Measurements from ENCODE around the gene RTP5. TPM values are rescaled to one million over a fixed set of nuclear protein-coding genes. Genes with fewer than 3 reads are reported as not detected.

RTP5 gene
- total and polyA plus RNA-seq, 2 of the 8 experiments (the other 6 are each of a cell fraction or from before 2014, with no cell fraction given) = not detected

DNA sequence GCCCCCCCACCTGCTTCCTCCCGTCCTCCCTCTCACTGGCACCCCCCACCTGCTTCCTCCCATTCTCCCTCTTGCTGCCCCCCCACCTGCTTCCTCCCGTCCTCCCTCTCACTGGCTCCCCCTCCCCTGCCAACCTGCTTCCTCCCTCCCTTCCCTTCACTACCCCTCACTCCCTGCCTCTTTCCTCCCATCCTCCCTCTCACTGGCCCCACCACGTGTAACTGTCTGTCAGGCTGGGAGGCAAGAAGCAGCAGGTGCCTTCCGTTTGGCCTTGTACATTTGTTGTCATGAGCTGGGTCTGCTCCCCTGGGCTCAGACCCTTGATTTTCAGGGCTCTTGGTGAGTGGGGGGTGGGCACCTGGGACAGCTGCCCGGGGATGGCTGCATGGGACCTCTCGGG is 19.1 kb downstream of the RTP5 start:
- Histone ChIP-seq H2BK120ac (replicated peaks; ENCODE audit: low read depth, low read length) (no peak overlapping the region), H2BK5ac (ENCODE audit: low read depth, low read length) (no peak overlapping the region), H2BK12ac (ENCODE audit: low read depth, low read length) (no peak overlapping the region), H2AFZ (ENCODE audit: low read length) (no peak overlapping the region), H2BK20ac (ENCODE audit: low read length) (no peak overlapping the region), H3K9me3 (ENCODE audit: insufficient read depth in 2 of 2, low read depth in 1 of 2, low read length in 1 of 2) (peaks cover 0 to 4% of the 10 kb centered on the region in 2 experiments; a peak in 1 of 4 replicates), H3K23ac (ENCODE audit: insufficient read length) (no peak overlapping the region), H4K91ac (replicated peaks; ENCODE audit: insufficient read length, low read length) (no peak overlapping the region), H3K79me2 (ENCODE audit: control insufficient read depth in 1 of 2, insufficient read depth in 2 of 2, low read length in 2 of 2) (no peaks in the 10 kb centered on the region), H3K79me1 (ENCODE audit: low read depth, low read length) (no peaks in the 10 kb centered on the region), H3K56ac (replicated peaks; ENCODE audit: insufficient read length, low read depth, low read length) (no peak overlapping the region), H2BK15ac (ENCODE audit: low read length) (0 out of 2 replicates have a peak overlapping the region, but pooled peaks have one; percentile 29), H4K20me1 (replicated peaks in 1 of 2; ENCODE audit: control insufficient read depth in 1 of 2, insufficient read depth in 2 of 2, low read length in 2 of 2) (no peaks in the 10 kb centered on the region), H3K23me2 (ENCODE audit: low read depth, low read length) (no peaks in the 10 kb centered on the region), H4K8ac (ENCODE audit: extremely low read depth, insufficient read depth, low read length) (no peak overlapping the region), H2AK5ac (ENCODE audit: low read depth, low read length) (no peak overlapping the region), H3K4ac (replicated peaks; ENCODE audit: insufficient read length, low read depth, low read length) (no peak overlapping the region), H3K4me1 (replicated peaks in 1 of 4; ENCODE audit: control insufficient read depth in 3 of 4, insufficient read depth in 4 of 4, low read length in 3 of 4) (peaks cover 0 to 5% (median 2%) of the 10 kb centered on the region in 4 experiments; a peak in 5 of 7 replicates), H3K18ac (ENCODE audit: extremely low read depth, low read length) (no peak overlapping the region), H3K27ac (ENCODE audit: low read depth, low read length) (no peak overlapping the region), H3K4me3 (ENCODE audit: extremely low read depth in 1 of 4, insufficient read depth in 2 of 4, low read depth in 3 of 4, low read length in 4 of 4) (no peak overlapping the region), H3K27me3 (replicated peaks in 1 of 4; ENCODE audit: control insufficient read depth in 3 of 4, extremely low read depth in 1 of 4, insufficient read depth in 3 of 4, low read length in 3 of 4) (no peaks in the 10 kb centered on the region), H4K5ac (ENCODE audit: insufficient read length, low read depth, low read length) (no peak overlapping the region), H3K36me3 (ENCODE audit: control insufficient read depth in 2 of 4, insufficient read depth in 4 of 4, low read length in 3 of 4) (no peaks in the 10 kb centered on the region), H3K4me2 (ENCODE audit: insufficient read depth in 1 of 2, low read depth in 2 of 2, low read length in 2 of 2) (no peak overlapping the region), H3K9ac (replicated peaks in 1 of 4; ENCODE audit: extremely low read depth in 1 of 4, low read depth in 3 of 4, low read length in 3 of 4) (no peak overlapping the region), H3K14ac (ENCODE audit: insufficient read length) (no peak overlapping the region)
- FAIRE-seq (no peak), DNase-seq (ENCODE audit: low read depth in 1 of 2, low spot score in 2 of 2) (no peak)
- ChIA-PET POLR2A (ENCODE audit: partially characterized antibody) (no interaction called here), CTCF (ENCODE audit: partially characterized antibody) (no interaction called here)
- 65% methylated on average over 4 of the region's 6 CpGs; no CpG with 5 or more reads in 1 of the 2 experiments for WGBS, 2 experiments (ENCODE audit: extremely low coverage in 1 of 2, insufficient coverage in 1 of 2, insufficient read length in 1 of 2, insufficient replicate concordance in 2 of 2, low coverage in 1 of 2, low lambda C conversion rate in 2 of 2, missing lambda C conversion rate in 1 of 2)
- TF ChIP-seq RFX5 (IDR thresholded peaks at IDR 0.05; ENCODE audit: borderline replicate concordance, low read depth, low read length) (no peak), TBP (IDR thresholded peaks at IDR 0.05; ENCODE audit: low read depth, low read length) (no peak), MAFK (IDR thresholded peaks at IDR 0.05; ENCODE audit: low read depth, low read length) (no peak), SP4 (IDR thresholded peaks at IDR 0.05; ENCODE audit: low read length) (no peak), YY1 (IDR thresholded peaks at IDR 0.05; ENCODE audit: low read depth, low read length) (no peak), HDAC2 (IDR thresholded peaks at IDR 0.05; ENCODE audit: borderline replicate concordance in 1 of 2, low read depth in 2 of 2, low read length in 2 of 2) (no peak), POLR2AphosphoS5 (IDR thresholded peaks at IDR 0.05; ENCODE audit: low read depth, low read length) (no peak), TAF1 (IDR thresholded peaks at IDR 0.05; ENCODE audit: low read depth, low read length) (no peak)
- TF ChIP-seq, protein P1, sequence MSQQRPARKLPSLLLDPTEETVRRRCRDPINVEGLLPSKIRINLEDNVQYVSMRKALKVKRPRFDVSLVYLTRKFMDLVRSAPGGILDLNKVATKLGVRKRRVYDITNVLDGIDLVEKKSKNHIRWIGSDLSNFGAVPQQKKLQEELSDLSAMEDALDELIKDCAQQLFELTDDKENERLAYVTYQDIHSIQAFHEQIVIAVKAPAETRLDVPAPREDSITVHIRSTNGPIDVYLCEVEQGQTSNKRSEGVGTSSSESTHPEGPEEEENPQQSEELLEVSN (IDR thresholded peaks at IDR 0.05) = no peak
- TF ChIP-seq, protein P2, sequence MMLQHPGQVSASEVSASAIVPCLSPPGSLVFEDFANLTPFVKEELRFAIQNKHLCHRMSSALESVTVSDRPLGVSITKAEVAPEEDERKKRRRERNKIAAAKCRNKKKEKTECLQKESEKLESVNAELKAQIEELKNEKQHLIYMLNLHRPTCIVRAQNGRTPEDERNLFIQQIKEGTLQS (IDR thresholded peaks at IDR 0.05; ENCODE audit: insufficient read depth, low read depth, low read length) = no peak
- TF ChIP-seq, protein P3, sequence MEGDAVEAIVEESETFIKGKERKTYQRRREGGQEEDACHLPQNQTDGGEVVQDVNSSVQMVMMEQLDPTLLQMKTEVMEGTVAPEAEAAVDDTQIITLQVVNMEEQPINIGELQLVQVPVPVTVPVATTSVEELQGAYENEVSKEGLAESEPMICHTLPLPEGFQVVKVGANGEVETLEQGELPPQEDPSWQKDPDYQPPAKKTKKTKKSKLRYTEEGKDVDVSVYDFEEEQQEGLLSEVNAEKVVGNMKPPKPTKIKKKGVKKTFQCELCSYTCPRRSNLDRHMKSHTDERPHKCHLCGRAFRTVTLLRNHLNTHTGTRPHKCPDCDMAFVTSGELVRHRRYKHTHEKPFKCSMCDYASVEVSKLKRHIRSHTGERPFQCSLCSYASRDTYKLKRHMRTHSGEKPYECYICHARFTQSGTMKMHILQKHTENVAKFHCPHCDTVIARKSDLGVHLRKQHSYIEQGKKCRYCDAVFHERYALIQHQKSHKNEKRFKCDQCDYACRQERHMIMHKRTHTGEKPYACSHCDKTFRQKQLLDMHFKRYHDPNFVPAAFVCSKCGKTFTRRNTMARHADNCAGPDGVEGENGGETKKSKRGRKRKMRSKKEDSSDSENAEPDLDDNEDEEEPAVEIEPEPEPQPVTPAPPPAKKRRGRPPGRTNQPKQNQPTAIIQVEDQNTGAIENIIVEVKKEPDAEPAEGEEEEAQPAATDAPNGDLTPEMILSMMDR (IDR thresholded peaks at IDR 0.05; ENCODE audit: control extremely low read depth in 1 of 3, insufficient read depth in 1 of 3, low read depth in 1 of 3, low read length in 3 of 3) = no peak
